ENCODE results near the gene PFDN2.

DNA sequence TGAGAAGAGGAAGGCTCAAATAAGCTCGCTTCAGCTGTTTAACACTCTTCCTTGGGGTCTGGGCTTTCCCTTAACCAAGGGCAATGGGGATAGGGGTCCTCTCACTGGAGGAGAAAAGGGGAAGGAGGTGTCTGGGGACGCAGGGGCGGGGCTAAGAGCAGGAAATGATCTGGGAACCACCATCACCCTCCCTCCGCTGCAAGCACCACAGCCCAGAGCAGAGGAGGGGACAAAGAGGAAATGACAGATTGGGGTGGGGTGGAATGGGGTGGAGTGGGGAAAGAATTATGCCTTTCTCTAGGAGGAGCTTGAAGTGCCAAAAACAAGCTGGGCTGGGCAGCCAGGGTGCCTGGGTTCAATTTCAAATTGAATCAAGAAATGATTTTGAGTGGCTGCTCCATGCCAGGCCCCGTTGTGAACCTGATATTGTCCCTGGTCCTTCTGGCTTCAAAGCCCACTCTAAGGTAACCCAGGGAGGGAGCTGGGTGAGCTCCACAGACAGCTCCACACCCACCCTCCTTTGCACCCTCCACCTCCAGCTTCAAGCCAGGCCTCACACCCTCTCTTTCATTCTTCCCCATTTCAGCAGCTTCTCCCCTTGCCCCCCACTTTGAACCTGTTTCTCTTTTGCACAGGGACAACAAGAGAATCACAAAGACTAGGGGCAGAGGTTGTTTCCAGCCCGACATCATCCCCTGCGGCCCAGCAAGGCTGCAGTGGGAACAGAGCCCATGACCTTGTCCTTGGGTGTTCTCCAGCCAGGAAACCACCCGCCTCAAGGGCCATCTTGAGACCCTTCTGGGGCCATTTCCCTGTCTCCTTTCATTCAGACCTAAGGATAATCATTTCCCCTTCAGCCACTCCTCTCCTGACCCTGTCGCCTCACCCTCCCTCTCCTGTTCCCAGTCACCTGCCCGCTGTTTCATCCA is 49.3 kb downstream of the PFDN2 start:
- no peak for TF ChIP-seq POLR2A (IDR thresholded peaks at IDR 0.05)
- no peak for TF ChIP-seq EP300 (IDR thresholded peaks at IDR 0.05)
